ENCODE data around the gene SLC35E1. TPM values are rescaled to one million over a fixed set of nuclear protein-coding genes. Genes with fewer than 3 reads are reported as not detected.

SLC35E1 gene
- total and polyA plus RNA-seq, 2 experiments from 2014 or later = 35.7 to 43.2 TPM

DNA sequence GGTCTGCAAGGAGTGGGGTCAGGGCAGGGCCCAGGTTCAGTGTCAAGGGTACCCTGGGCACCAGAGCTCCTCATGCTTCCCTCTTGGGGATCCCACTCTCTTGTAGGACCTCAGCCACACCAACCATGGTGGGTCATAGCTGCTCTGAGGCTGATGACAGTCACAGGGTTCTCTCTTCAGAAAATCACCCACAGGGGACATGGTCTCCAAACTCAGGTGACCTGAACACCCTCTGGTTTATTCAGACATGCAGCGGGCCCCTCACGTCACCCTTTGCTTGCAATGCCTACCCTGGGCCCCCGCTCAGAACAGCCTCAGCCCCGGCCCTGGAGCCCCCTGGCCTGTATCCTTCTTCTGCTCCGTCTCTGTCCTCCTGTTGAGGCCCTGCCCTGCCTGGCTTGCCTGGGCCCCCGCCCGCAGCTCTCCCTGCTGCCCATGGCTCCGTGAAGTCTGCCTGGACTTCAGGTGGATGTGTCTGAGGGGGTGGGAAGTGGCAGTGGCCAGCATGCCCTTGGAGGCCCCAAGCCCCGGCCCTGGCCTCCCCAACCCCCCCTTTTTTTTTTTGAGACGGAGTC lies 50.4 kb downstream of the SLC35E1 start:
- no peak overlapping the region for H3K4me2 ChIP-seq (ENCODE audit: unreplicated experiment)
- H3F3A ChIP-seq (ENCODE audit: insufficient read depth) = peaks cover 7% of the 10 kb centered on the region; the same call in 1 of the 2 replicates
- H3K27me3 ChIP-seq (replicated peaks; ENCODE audit: insufficient read depth) = no peaks in the 10 kb centered on the region
- H3K4me3 ChIP-seq = no peak overlapping the region
- H3K79me2 ChIP-seq (ENCODE audit: insufficient read depth) = peaks cover 8% of the 10 kb centered on the region; the same call in 1 of the 2 replicates
- in situ Hi-C loops (cut with MboI) = no loop called here
- H4K20me1 ChIP-seq (ENCODE audit: insufficient read depth) = no peaks in the 10 kb centered on the region
- no peak overlapping the region for H3K9ac ChIP-seq
- H3K9me2 ChIP-seq (ENCODE audit: insufficient read depth) = no peaks in the 10 kb centered on the region
- H3K4me1 ChIP-seq (ENCODE audit: insufficient read depth) = no peaks in the 10 kb centered on the region
- H2AFZ ChIP-seq = no peak overlapping the region
- no peaks in the 10 kb centered on the region for H3K9me3 ChIP-seq (ENCODE audit: low read depth)
- no peak overlapping the region for H3K27ac ChIP-seq
- TF ChIP-seq EZH2 (IDR thresholded peaks at IDR 0.05; ENCODE audit: insufficient read depth, poor library complexity, severe bottlenecking) = no peak
- no peak for TF ChIP-seq EZH2phosphoT487 (IDR thresholded peaks at IDR 0.05; ENCODE audit: insufficient read depth, low read depth)
- peaks cover 15% of the 10 kb centered on the region; the same call in 1 of the 2 replicates for H3K36me3 ChIP-seq (ENCODE audit: low read depth)
- WGBS, 2 experiments (ENCODE audit: low coverage in 1 of 2, low lambda C conversion rate in 2 of 2, missing lambda C conversion rate in 2 of 2) = 90 to 93% methylated on average over 6 to 10 of the region's 10 CpGs
- DNase-seq = no peak

DNA sequence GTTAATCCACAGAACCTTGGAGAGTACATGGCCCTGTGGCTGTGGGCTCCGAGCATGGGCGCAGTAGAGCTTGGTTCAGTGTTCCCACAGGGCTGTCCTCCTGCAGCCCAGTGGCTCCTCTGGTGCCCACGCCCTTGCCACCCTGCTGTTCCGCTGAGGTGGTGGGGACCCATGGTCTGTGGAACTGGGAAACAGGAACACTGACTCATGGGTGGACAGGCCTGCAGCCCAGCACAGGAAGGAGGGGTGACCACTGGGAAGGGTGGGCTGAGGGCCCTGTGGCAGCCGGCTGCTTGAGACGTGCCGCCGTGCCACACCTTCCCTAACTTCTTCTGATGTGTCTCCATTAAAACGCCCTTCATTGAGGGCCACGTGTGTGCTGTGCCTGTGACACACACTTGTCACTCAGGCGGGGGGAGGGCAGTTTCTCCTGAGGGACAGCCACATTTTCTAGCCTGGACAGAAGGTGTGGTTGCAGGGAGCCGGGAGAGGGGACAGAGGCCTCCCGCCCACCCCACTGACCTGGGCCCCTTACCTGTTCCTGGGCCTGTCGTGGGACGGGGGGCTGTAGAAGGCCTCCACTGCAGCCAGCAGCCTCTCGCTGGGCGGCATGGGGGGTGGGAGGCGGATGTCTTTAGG lies 51.1 kb downstream of the SLC35E1 start:
- 72 to 85% methylated on average over 11 to 18 of the region's 18 CpGs for WGBS, 2 experiments (ENCODE audit: low coverage in 1 of 2, low lambda C conversion rate in 2 of 2, missing lambda C conversion rate in 2 of 2)
- DNase-seq = no peak
- no peak for TF ChIP-seq EZH2 (IDR thresholded peaks at IDR 0.05; ENCODE audit: insufficient read depth, poor library complexity, severe bottlenecking)
- no peak for TF ChIP-seq EZH2phosphoT487 (IDR thresholded peaks at IDR 0.05; ENCODE audit: insufficient read depth, low read depth)
- no peak overlapping the region for H3K27ac ChIP-seq
- no peaks in the 10 kb centered on the region for H3K27me3 ChIP-seq (replicated peaks; ENCODE audit: insufficient read depth)
- peaks cover 15% of the 10 kb centered on the region; the same call in 1 of the 2 replicates for H3K36me3 ChIP-seq (ENCODE audit: low read depth)
- H3K79me2 ChIP-seq (ENCODE audit: insufficient read depth) = 0 out of 2 replicates have a peak, but pooled peaks cover 8% of the 10 kb centered on the region
- no peak overlapping the region for H3K4me2 ChIP-seq (ENCODE audit: unreplicated experiment)
- no peaks in the 10 kb centered on the region for H3K4me1 ChIP-seq (ENCODE audit: insufficient read depth)
- no peaks in the 10 kb centered on the region for H3K9me2 ChIP-seq (ENCODE audit: insufficient read depth)
- no peaks in the 10 kb centered on the region for H3K9me3 ChIP-seq (ENCODE audit: low read depth)
- no peak overlapping the region for H3K4me3 ChIP-seq
- H4K20me1 ChIP-seq (ENCODE audit: insufficient read depth) = no peaks in the 10 kb centered on the region
- in situ Hi-C loops (cut with MboI) = no loop called here
- no peak overlapping the region for H2AFZ ChIP-seq
- H3K9ac ChIP-seq = no peak overlapping the region
- H3F3A ChIP-seq (ENCODE audit: insufficient read depth) = peaks cover 7% of the 10 kb centered on the region; the same call in 1 of the 2 replicates

DNA sequence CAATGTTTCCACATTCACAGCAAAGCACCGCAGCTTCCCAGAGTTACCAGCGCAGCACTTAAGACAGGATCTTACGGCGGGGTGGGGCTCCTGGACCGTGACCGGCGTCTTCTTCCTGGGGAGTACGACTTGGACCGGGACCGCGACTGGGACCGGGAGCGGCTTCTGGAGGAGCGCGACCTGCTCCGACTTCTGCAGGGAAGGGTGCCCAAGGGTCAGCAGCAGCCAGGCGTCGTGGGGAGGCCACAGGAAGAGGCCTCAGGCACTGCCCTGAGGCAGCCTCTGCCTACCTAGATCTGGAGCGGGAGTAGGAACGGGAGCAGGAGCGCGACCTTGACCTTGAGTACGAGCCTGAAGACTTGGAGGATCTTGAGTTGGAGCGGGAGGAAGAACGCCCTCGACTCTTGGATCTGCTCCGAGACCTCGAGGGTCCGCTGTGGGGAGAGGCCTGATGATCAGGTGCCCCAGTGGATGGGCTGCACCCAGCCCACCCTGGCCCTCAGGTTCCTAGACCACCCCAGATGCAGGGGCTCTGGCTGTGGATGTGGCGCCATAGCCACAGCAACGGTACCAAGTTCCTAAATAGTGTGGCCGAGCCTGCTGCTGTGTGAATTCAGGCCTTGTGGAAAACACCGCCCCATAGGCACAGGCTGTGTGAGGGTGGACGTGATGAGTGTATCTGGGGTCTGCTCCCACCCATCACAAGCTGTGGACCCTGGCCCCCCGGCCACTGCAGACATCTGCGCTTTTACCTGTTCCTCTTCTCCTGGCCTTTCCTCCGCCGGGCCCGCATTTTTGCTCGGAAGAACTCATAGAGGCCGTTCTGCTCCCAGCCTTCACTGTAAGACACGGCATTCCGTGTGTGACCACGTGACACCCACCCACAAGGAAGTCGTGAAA lies 51.9 kb downstream of the SLC35E1 start:
- H3K9me3 ChIP-seq (ENCODE audit: low read depth) = no peaks in the 10 kb centered on the region
- no peak overlapping the region for H3K4me3 ChIP-seq
- DNase-seq = no peak
- no peaks in the 10 kb centered on the region for H3K4me1 ChIP-seq (ENCODE audit: insufficient read depth)
- TF ChIP-seq EZH2 (IDR thresholded peaks at IDR 0.05; ENCODE audit: insufficient read depth, poor library complexity, severe bottlenecking) = no peak
- TF ChIP-seq EZH2phosphoT487 (IDR thresholded peaks at IDR 0.05; ENCODE audit: insufficient read depth, low read depth) = no peak
- no peaks in the 10 kb centered on the region for H4K20me1 ChIP-seq (ENCODE audit: insufficient read depth)
- 90 to 91% methylated on average over 43 to 45 of the region's 45 CpGs for WGBS, 2 experiments (ENCODE audit: low coverage in 1 of 2, low lambda C conversion rate in 2 of 2, missing lambda C conversion rate in 2 of 2)
- H3K4me2 ChIP-seq (ENCODE audit: unreplicated experiment) = no peak overlapping the region
- no peak overlapping the region for H3K27ac ChIP-seq
- no peak overlapping the region for H3K9ac ChIP-seq
- H3F3A ChIP-seq (ENCODE audit: insufficient read depth) = peaks cover 7% of the 10 kb centered on the region; the same call in 1 of the 2 replicates
- in situ Hi-C loops (cut with MboI) = no loop called here
- peaks cover 15% of the 10 kb centered on the region; the same call in 1 of the 2 replicates for H3K36me3 ChIP-seq (ENCODE audit: low read depth)
- no peaks in the 10 kb centered on the region for H3K27me3 ChIP-seq (replicated peaks; ENCODE audit: insufficient read depth)
- H2AFZ ChIP-seq = no peak overlapping the region
- no peaks in the 10 kb centered on the region for H3K9me2 ChIP-seq (ENCODE audit: insufficient read depth)
- 0 out of 2 replicates have a peak, but pooled peaks cover 8% of the 10 kb centered on the region for H3K79me2 ChIP-seq (ENCODE audit: insufficient read depth)

DNA sequence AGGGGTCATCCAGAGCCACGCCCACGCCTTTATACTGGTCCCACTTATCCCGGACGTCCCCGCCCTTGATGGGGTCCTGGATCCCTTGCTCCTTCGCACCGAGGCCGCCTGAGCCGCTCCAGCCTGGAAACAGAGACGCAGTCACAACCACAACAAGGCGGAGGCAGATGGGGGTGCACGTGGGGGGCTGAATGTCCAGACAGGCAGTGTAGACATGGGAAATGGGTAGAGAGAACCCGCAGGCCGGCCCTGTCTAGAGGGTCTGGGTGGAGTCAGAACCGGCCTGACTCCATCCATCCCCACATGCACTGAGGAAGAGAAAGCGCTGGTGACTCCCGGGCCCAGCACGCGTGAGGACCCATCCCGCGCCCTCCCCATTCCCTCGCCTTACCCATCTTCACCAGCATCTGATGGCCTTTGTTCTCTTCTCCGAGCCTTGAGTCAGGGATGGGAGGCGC lies 53.0 kb downstream of the SLC35E1 start:
- H3K36me3 ChIP-seq (ENCODE audit: low read depth) = peaks cover 8% of the 10 kb centered on the region; the same call in 1 of the 2 replicates

More for the DNA sequence above, 53.0 kb downstream of the SLC35E1 start:
- no peaks in the 10 kb centered on the region for H4K20me1 ChIP-seq (ENCODE audit: insufficient read depth)
- H3K4me1 ChIP-seq (ENCODE audit: insufficient read depth) = no peaks in the 10 kb centered on the region
- no peak overlapping the region for H2AFZ ChIP-seq
- H3K4me2 ChIP-seq (ENCODE audit: unreplicated experiment) = no peak overlapping the region
- peaks cover 7% of the 10 kb centered on the region; the same call in 1 of the 2 replicates for H3F3A ChIP-seq (ENCODE audit: insufficient read depth)
- H3K9ac ChIP-seq = no peak overlapping the region
- no peak for DNase-seq
- H3K27me3 ChIP-seq (replicated peaks; ENCODE audit: insufficient read depth) = no peaks in the 10 kb centered on the region
- 94 to 96% methylated on average over 24 of the region's 24 CpGs for WGBS, 2 experiments (ENCODE audit: low coverage in 1 of 2, low lambda C conversion rate in 2 of 2, missing lambda C conversion rate in 2 of 2)
- in situ Hi-C loops (cut with MboI) = no loop called here
- H3K4me3 ChIP-seq = no peak overlapping the region
- TF ChIP-seq EZH2 (IDR thresholded peaks at IDR 0.05; ENCODE audit: insufficient read depth, poor library complexity, severe bottlenecking) (no peak), EZH2phosphoT487 (IDR thresholded peaks at IDR 0.05; ENCODE audit: insufficient read depth, low read depth) (no peak)
- no peak overlapping the region for H3K27ac ChIP-seq
- 0 out of 2 replicates have a peak, but pooled peaks cover 6% of the 10 kb centered on the region for H3K79me2 ChIP-seq (ENCODE audit: insufficient read depth)
- H3K9me2 ChIP-seq (ENCODE audit: insufficient read depth) = no peaks in the 10 kb centered on the region
- H3K9me3 ChIP-seq (ENCODE audit: low read depth) = no peaks in the 10 kb centered on the region
